GM06990 (cell line): ENCODE results near the gene COL23A1.

ENCODE experiments used
- DNase-seq: peaks from one replicate; pipeline ENCODE4 v3.0.0-alpha.2; 2011; ENCODE audit not compliant: insufficient read length; ENCODE audit errors: extremely low read depth
- H3K27me3 ChIP-seq: replicated peaks from 2 replicates; pipeline ENCODE4 v1.6.0; 2011; ENCODE audit warnings: low read length; ENCODE audit not compliant: control insufficient read depth, insufficient read depth
- H3K36me3 ChIP-seq: 2 replicates; pipeline ENCODE4 v1.5.1; 2011; ENCODE audit warnings: low read length; ENCODE audit not compliant: control insufficient read depth, insufficient read depth
- H3K4me3 ChIP-seq: replicated peaks from 2 replicates; pipeline ENCODE4 v1.5.1; 2011; ENCODE audit warnings: low read depth, mild to moderate bottlenecking, control low read depth, low read length
- CTCF ChIP-seq: IDR thresholded peaks from 2 replicates; pipeline ENCODE4 v1.5.1; 2011; ENCODE audit warnings: low read length, control low read depth, mild to moderate bottlenecking, inconsistent platforms; ENCODE audit not compliant: insufficient read depth, poor library complexity, severe bottlenecking

Gene COL23A1

DNA sequence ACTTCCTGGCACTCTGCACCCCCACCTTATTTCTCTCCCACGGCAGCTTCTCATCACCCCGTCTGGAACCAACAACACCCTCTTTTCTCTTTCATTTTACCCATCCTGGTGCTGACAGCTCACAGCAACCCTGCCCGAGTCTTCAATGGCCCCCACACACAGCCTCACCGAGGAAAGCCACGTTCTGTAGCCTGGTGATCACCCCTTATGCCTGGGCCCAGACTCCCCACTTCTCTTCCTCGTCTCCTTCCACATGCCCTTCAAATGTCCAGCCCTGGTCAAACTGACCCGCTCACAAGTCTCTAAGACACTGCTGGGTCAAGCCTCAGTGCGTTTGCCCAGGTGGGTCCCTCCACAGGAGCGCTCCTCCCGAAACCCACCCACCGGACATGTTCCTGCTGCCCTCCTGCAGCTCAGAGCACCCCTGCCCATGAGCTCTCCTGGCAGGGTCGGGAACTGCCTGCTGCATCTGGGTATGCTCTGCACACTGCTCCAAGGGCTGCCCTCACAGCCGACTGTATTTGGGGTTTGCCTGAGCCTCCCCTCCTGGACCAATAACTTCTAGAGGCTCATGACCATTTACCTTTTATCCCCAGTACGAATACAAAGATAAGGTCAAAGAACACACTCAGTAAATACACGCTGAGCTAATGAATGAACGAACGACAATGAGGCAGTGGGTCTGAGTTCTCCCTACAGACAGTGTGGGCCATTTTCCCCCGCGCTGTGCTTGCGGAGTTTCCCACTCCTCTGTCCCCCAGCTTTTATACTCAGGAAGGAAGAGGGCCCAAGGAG is 202.9 kb downstream of the COL23A1 start:
- no peak for TF ChIP-seq CTCF
- no peak overlapping the region for H3K4me3 ChIP-seq
- no peaks in the 10 kb centered on the region for H3K27me3 ChIP-seq
- no peaks in the 10 kb centered on the region for H3K36me3 ChIP-seq
- DNase-seq, result no peak

- no peak overlapping the region for H3K4me3 ChIP-seq
- no peaks in the 10 kb centered on the region for H3K27me3 ChIP-seq
- TF ChIP-seq CTCF, result no peak
- DNase-seq, result no peak
- H3K36me3 ChIP-seq, result no peaks in the 10 kb centered on the region
These were observed 203.8 kb downstream of the COL23A1 start for GRCh38 chr5:178386336-178386931.

- no peaks in the 10 kb centered on the region for H3K27me3 ChIP-seq
- TF ChIP-seq CTCF, result no peak
- no peak for DNase-seq
- H3K4me3 ChIP-seq, result no peak overlapping the region
- no peaks in the 10 kb centered on the region for H3K36me3 ChIP-seq
These were observed 204.7 kb downstream of the COL23A1 start for GRCh38 chr5:178385496-178385890.

DNA sequence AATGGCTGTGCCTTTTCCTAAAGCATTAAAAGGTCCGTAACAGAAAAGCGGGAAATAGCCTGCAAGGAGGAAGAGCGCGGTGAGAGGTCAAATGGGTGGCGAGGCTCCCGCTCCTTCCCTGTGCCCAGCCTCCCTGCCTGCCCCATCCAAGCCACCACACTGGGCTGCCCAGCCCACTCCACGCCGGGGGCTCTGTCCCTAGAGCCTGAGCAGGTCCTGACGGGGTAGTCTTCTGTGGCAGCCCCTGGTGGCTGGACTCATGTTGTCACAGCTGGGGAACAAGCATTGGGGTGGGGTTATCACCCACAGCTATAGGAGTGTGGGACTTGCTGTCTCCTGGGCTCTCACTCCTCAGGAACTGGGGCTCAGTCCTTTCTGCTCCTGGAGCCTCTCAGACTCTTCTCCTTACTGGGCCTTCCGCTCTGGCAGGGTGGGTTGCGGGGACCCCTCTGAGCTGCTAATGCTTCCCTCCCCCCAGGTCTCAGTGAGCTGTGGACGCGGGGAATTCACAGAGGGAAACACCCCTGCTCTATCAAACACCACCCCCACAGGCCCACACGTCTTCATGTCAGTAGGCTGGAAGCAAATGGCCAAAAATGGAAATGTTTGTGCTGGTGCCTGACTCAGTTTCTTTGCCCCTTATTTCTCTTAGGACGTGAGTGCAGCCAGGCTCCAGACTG is 205.2 kb downstream of the COL23A1 start:
- no peak for DNase-seq
- no peak overlapping the region for H3K4me3 ChIP-seq
- H3K27me3 ChIP-seq, result no peaks in the 10 kb centered on the region
- H3K36me3 ChIP-seq, result no peaks in the 10 kb centered on the region
- no peak for TF ChIP-seq CTCF

DNA sequence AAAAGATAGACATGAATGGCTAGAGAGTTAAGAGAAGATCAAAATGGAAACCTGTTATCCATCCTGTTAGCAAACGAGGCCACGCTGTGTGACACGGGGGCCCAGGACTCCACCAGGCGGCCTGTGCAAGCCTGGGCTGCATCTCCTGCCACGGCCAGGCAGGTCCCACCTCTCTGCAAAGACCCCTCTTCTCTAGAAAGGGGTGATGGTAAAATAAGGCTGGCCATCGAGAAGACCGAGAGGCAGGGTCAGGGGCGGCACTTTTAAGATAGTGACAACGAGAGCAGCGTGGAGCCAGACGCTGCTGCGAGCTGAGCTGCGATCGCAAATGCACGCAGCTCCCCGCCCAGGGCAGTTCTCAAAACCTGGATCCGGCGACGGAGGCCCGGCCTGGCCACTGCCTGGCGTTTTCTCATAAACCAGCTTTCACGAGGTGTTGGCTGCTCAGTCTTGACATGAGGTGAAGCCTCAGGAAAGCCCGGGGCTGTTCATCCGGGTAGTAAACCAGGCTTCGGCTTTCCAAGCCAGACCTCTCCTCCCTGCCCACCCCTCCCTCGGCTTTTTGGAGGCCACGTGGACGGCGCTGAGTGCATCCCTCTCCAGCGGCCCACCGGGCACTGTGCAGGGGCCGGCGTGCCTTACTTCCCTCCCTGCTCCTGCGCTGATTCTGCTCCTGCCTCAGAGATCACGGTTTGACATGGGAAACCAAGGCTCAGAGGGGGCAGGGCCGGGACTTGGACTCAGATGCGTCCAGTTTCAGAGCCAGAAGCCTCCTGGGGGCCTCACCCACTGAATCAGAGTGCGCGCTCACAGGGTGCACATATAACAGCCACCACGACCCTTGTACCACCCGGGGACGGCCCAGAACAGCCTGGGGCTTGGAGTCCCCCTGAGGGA is 206.0 kb downstream of the COL23A1 start:
- H3K36me3 ChIP-seq, result no peaks in the 10 kb centered on the region
- no peak for DNase-seq
- no peak overlapping the region for H3K4me3 ChIP-seq
- no peak for TF ChIP-seq CTCF
- H3K27me3 ChIP-seq, result no peaks in the 10 kb centered on the region
